ENCODE measurements around the gene PCDHGA1.

- TF ChIP-seq CTCF (IDR thresholded peaks at IDR 0.05; ENCODE audit: low read depth, low read length, missing input control), result no peak
- no peak for TF ChIP-seq MAX (IDR thresholded peaks at IDR 0.05)
Measured at GRCh38 chr5:141484641-141485311, 154.5 kb downstream of the PCDHGA1 start, which contains the start of gene PCDHGC4.

Data from liver (tissue), 2 donors.